ENCODE results near the gene USP25.

The USP25 gene

DNA sequence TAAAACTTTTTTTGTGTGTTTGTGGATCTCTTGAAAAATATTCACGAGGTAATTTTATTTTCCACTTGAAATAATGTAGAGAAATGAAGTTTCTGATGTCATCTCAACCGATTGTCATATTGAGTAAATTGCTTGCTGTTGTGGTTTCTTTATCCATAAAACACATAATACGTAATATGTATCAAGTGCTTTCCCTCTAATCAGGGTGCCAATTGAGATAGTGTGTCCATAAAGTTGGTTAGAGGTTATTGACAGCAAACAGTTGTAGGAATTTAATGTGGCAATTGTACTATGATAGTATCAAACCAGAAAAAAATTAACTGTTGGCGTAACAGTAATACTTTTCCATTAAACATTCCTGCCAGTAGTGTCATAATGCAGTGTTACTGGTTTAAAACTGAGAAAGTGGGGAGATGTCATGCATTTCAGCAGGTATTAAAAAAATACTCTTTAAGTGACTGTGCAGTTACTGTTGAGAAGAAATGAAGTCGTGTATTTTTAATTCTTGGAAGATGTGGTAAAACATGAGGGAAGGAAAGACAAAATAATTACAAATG lies 38.3 kb downstream of the USP25 start:
- DNase-seq: no peak

DNA sequence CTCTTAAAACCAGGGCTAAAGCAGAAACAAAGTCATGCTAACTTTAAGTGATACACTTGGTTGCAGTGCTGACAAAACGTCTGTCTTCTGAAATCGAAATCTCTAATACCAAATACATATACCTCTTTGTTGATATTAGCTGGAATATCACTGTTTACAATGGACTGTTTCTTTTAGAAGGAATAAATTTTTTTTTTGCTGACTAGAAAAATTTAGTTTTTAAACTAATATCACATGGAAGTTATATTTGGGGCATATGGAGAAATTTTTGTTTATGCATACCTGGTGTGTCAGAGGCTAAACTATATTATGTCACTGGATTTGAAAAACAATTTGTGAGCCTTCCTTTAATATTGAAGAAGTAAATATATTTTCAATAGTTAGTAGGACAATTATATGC lies 39.1 kb downstream of the USP25 start:
- DNase-seq: no peak

DNA sequence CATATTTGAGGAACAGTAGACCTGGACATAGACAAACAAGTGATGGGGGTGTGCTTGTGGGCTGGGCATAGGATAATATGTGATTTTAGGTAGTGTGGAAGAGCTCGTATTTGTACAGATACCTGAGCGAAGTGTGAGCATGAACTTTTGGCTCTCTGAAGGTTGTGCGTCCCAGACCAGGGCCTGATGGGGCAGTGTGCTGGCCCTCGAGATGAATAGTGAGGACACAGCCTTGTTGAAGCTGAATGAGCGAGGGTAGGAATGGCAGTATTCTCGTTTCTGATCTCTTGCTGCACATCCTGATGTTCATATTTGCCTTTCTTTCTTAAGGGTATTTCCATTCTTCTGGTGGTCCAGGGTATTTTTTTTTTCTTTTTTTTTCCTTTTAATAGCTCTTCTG lies 41.5 kb downstream of the USP25 start:
- DNase-seq: no peak

DNA sequence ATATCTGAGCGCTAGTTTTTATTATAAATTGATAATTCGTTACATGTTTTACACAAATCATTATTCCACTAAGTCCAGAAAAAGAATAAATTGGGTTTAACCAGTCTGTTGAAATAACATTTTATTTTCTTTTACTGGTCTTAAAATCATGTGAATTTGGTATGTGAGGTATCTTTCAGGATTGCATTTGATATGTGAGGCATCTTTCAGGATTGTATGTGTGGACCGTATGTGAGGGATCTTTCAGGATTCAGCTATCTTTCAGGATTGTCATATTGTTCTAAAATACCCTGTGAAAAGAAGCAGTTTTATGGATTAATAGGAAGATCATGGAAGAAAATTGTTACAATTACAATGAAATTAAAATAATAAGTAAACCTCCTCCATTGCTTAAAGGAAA lies 42.9 kb downstream of the USP25 start:
- DNase-seq: no peak

DNA sequence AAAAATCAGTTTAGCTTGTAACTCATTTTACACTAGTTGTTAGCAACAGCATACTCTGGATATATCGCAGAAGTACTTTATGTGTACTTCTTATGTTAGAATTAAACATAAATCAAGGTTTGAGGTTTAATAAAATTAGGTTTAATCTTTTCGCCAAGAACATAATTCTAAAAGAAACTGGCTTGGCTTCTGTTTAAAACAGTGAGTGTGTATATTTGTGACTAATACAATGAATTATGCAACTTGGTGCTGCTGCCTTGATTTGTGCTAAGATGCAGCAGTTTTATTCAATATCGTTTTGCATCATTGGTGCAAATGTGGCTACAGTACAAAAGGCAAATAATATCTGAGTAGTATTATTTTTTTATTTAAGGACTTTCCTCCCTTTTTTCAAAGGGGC lies 44.8 kb downstream of the USP25 start:
- no peak for DNase-seq

DNA sequence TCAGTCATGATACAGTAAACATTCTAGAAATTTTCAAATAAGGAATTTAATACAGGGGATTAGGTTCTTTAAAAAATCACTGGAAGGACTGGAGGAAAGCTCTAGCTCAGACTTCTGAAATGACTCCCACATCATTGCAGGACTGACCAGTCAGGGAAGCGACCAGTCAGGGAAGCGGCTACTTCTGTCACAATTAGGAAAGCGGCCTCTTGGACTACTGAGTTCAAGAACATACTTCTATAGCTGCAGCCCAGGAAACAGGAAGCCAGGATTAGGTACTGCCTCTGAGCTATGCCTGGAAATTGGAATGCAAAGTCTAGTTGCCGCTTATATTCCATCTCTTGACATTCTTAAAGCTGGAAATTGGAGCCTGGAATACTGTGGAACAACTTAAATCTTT lies 45.5 kb downstream of the USP25 start:
- no peak for DNase-seq

DNA sequence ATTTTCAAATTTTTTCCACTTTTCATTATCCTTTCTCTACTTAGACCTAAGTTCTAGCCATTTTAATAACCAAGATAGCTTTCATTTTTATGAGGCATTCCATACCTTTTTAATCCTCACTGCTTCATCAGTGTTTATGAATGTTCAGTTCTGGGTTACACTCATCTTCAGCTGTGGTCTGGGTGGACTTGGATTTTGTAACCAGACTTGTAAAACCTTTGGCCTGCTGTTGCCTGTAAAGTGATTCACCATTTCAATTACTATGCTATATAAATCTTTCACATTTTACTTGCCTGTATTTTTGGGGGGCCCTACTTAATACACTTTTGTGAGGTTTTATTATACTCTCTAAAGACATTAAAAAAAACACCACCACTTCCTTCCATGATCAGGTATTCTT lies 46.2 kb downstream of the USP25 start:
- no peak for DNase-seq

DNA sequence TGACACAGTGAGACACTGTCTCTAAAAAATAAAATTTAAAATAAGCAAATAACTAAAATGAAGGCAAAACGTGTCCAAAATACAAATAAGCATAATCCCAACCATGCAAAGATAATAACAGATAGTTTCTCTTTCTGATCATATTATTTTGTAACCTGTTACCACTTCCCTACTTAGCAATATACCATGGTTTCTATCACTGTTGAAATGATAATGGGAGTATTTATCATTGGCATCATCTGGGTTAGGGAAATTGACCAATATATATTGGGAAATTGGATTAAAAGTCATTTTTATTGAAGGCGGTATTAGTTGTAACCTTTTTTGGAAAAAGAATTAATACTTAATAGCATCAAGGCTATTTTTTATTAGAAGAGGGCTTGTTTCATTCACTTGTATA lies 47.0 kb downstream of the USP25 start:
- no peak for DNase-seq

DNA sequence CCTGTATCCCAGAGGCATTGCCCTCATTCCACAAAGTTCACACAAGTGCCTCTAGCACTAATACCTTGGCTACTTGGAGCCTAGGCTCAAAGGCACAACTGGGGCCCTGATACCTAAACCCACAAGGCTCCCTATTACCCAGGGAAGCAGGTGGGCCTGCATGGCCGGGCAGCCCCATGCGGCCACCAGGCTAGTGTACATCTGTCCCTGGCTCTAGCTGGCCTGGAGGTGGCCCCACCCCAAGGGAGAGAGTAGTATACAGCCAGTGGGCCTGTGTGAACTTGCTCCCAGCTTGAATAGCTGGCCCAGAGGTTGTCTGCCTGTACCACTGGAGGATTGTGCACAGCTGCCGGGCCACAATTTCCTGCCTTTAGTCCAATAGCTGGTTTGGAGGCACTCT lies 52.2 kb downstream of the USP25 start:
- DNase-seq: no peak

DNA sequence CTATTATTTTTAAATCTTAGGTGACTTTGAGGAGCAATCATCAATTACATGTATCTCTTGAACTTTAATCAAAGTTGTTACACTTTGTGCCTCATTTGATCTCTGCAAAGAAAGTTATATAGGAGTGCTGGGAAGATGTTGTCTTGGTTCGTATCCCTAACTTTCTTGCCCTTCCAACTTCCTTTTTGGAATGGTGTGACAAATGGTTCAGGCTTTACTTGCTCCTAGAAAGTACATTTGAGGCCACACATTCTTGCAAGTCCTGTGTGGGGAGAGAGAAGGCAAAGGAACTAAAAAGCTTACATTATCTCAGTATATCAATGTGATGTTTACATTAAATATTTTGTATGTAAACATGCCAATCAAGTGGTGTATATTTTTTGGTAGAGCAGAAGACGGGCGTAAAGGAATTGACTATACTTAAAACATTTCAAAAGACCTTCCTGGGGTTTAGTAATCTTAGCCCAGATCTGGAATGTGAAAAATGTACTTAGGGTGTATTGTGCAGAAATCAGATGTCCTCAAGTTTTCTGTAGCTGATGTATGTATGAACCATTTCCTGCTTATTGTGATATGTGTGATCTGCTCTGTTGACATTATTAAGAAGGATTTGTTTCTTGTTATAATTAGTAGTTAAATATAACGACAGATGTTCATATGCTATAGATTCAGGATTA lies 59.2 kb downstream of the USP25 start:
- no peak for DNase-seq

DNA sequence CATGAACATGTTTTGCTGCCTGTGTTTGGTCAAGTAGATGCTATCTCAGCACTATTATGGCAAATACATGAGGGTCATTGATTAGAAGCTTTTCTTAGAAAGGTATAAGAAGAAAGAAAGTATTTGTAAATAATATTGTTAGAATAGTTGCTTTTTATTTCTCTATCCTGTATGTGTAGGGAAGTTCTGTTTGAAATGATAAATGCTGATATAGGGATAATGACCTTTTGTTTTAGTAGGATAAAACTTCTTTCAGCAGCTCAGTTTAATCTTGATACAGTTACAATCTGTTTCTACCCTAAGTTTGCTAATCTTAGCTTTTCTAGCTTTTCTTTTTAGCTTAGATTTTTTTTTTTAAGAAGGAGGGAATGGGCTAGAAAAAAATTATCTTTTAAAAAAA lies 63.3 kb downstream of the USP25 start:
- no peak for DNase-seq

DNA sequence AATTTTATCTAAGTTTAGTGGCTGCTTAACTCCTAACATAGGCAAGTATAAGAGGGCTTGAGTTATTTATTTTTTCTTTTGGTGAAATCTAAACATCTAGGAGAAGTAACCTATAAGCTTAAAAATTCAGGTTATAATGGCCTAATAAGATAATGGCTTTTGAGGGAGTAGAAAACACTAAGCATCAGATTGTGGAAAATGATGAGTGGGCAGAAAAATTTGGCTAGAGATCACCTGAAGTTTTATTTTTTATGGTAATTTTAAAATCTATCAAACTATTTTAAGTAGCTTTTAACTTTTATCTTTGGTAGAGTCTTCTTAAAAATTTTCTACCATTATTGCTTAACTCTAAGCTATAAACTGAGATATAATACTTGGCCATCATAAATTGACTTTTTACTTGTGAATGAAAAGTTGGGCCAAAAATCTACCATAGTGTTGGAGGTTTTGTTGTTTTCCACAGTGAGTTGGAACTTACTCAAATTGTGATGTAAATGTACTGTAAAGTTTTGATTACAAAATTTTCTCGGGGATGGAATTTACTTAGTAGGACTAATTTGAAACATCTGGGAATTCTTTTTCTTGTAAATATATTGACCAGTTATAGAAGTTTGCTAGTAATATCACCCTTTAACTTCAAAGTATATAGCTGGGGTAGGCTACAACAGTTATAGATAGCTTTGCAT lies 63.9 kb downstream of the USP25 start:
- no peak for DNase-seq

DNA sequence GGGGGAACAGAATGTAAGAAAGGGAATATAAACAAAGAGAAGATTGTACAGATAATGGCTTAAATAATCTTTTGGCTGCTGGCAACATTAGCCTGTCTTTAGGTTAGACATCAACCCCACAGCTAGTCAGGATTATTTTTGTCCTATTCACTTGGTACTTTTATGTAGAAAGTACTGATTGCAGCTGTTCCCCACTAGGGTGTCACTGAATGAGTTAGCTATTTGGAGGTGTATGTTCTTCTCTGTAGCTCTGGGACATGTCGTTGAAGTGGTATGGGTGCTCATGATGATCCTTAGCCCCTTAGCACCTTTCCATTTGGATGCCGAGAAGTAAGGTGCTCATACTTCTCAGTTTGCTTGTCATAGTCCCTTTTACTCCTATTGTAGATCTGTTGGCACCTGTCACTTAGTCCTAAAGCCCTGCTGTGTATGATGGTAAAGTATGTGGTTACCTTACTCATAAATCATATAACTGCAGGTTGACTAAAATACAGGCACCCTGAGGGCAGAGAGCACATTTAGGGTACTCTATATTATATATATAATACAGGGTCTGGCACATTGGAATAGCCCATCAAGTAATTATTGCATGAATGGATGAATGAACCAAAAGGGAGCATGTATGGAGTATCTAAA lies 64.6 kb downstream of the USP25 start:
- no peak for DNase-seq

DNA sequence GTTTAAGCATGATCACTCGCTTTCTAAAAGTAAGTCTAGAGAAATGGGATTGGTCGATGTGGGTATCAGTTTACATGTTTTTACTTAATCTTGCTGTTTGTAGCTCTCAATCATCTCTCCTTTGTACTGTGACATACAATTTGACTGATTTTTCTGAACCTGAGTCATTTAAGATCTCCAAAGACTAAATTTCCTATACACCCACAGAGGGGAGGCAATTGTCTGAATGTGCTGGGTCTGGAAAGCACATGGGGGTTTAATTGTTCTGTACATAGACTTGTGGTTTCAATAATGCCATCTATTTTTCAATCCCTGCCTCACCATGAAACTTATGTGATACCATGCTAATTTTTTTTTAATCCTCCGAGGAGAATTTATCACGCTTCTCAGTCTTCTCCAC lies 65.8 kb downstream of the USP25 start:
- no peak for DNase-seq

DNA sequence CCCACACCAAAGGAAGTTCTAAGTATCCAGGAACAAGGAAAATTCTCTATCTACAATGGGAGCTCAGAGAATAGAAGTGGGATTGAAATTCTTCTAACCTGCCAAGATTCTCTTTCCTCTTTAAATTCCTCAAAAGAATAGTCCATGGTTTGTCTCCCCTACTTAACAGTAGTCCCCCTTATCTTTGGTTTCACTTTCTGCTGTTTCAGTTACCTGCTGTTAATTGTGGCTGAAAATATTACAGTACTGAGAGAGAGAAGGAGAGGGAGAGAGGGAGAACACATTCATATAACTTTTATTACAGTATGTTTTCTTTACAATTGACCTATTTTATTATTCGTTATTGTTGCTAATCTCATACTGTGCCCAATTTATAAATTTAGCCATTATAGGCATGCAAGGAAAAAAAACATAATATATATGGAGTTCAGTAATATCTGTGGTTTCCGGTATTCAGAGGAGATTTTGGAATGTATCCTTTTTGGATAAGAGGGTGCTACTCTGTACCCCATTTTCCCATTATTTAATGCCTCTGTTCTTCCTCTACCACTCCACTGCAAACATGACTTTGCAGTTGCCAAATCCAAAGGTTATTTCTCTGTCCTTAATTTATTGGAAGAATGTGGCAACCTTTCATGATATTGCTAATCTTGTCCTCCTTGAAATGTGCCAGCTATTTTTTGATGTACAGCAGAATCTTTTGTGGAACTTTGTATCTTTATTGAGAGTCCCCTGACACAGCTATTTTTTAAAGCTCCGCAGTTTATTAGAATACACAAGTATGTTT lies 68.0 kb downstream of the USP25 start:
- DNase-seq: no peak

DNA sequence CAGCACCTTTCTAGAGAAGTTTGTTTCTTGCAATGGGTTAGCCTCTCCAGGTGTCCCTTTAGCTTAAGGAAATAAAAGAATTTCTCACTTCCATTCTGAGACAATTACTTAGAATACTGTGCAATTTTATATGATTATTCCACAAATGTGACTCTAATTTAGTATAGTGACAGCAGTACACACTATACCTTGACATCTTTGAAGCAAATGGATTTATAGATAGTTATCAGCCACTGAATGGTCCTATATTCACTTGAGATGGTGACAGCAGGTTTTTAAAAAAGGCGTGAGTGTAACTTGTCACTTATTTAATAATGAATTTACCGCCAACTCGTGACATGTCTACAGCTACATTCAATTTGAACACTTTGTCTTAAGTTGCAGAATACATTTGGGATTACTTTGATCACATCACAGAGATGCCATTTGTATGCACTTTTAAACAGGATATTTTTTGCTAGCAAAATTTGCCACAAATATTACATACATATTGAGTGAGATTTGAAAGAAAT lies 71.6 kb downstream of the USP25 start:
- DNase-seq: no peak

DNA sequence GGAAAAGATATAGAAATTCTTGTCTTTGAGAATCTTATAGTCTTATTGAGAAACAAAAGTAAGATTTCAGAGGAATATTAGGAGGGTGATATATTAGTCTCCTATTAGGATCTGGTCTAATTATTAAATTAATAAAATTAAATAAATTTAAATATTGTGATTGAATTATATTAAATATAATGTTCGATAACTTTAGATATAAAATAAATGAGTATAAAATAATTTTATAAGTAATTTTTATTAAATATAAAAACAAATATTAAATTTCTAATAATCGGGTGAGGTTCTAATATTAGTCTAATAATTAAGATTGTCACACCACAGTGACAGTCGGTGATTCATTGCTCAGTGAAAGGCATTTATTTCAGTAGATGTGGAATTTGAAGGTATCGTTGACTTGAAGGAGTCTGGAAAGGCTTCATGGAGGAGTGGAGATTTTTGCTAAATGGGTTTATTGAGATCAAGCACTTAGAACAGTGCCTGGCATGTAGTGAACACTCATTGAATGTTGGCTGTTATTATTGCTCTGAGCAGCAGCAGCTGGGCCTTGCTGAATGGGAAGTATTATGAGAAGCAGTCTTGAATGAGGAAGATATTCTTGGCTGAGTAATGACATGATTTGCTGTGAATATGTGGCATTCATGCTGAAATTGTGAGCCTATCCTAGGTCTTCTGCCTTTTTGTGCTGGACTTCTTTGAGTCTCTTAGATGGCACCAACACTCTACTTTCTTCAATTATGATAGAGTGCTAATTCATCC lies 74.6 kb downstream of the USP25 start:
- DNase-seq: no peak

DNA sequence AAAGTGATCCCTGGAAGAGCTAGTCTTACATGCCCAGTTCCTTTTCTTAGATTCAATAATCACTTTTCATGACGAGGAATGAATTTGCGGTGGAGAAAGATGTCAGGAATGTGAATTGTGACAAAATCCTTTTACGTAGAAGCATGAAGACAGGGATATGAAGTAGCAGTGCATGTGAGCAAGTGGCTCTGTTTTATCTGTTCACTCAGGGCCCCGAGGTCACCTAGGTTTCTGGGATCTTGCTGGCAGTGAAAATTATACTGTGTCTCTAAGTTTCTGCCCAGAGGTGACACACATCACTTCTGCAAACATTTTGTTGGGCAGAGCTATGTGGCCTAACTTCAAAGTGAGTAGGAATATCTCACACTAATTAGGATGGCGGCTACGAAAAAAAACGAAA lies 79.3 kb downstream of the USP25 start:
- no peak for DNase-seq

DNA sequence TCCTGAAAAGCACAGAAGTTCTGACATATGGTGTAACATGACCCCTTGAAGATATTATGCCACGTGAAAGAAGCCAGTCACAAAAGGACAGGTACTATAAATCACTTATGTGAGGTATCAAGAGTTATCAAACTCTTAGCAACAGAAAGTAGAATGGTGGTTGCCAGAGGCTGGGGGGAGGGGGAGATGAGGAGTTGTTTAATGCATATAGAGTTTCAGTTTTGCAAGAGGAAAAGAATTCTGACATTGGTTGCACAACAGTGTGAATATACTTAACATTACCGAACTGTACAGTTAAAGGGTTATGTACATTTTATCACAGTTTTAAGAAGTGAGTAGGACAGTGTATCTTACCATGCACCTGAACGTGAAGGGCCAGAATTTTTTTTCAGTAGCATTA lies 80.0 kb downstream of the USP25 start:
- peak; percentile 32 for DNase-seq

DNA sequence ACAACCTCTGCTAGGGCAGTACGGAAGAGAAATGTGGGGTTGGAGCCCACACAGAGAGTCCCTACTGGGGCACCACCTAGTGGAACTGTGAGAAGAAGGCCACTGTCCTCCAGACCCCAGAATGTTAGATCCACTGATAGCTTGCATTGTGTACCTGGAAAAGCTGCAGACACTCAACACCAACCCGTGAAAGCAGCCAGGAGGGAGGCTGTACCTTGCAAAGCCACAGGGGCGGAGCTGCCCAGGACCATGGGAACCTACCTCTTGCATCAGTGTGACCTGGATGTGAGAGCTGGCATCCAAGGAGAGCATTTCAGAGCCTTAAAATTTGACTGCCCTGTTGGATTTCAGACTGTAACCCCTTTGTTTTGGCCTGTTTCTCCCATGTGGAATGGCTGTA lies 85.5 kb downstream of the USP25 start:
- DNase-seq: no peak

DNA sequence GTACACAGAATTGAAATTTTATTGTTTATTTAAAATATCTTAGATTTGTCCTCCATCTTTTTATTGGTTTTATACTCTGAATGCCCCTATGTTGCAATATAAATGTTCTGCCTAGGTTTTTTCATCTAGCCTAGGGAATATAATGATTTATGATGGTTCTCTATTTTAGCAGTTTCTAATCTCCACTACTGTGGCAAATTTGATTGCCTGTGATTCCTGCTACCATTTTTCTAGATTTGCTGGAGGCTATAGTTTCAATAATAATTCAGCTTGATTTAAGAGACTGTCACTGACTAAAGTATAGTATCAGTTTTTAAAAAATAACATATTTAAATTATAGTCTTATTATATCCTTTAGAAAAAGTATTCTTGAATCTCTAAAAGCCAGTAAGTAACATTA lies 90.5 kb downstream of the USP25 start:
- DNase-seq: no peak

DNA sequence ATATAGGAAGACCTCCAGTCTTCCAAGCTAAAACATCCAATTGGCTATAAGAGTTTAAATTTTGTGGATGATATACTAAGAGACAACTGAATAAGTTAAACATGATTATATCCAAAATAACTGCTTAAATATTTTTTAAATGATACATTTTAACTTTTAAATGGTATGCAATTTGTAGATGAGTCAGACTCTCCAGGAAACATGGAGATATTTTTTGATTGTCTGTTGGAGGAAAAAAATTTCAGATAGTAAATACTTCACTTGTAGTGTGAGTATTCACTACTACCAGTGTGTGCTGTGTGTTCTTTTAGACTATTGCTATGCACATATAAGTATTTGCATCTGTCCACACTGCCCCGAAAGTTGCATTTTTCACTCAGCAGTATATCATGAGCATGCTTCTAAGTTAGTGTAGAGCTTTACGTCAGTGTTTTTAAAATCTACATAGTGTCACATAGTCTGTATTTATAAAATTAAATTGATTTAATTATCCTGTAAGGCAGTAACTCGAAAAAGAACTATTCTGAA lies 91.1 kb downstream of the USP25 start:
- no peak for DNase-seq

Data from GF-D8 (cell line).